GM12891 (cell line): ENCODE measurements around the gene LIAS.

Source experiments
- PAX5 ChIP-seq: IDR thresholded peaks from 2 replicates; pipeline ENCODE4 v1.6.1; 2011; ENCODE audit warnings: low read length, moderate library complexity, mild to moderate bottlenecking; ENCODE audit not compliant: insufficient read depth, severe bottlenecking
- POLR2A ChIP-seq: IDR thresholded peaks from 2 replicates; pipeline ENCODE4 v1.6.1; 2011; ENCODE audit warnings: low read depth, low read length, control low read depth
- POLR2AphosphoS5 ChIP-seq: IDR thresholded peaks from 2 replicates; pipeline ENCODE4 v1.6.1; 2011; ENCODE audit warnings: low read depth, low read length, control low read depth
- POU2F2 ChIP-seq: IDR thresholded peaks from 2 replicates; pipeline ENCODE4 v1.6.1; 2011; ENCODE audit warnings: low read depth, mild to moderate bottlenecking, control low read depth, low read length, moderate library complexity
- SPI1 ChIP-seq: IDR thresholded peaks from 2 replicates; pipeline ENCODE4 v1.6.1; 2011; ENCODE audit warnings: low read depth, low read length, control low read depth
- TAF1 ChIP-seq: IDR thresholded peaks from 2 replicates; pipeline ENCODE4 v1.6.1; 2011; ENCODE audit warnings: low read depth, low read length, control low read depth

DNA sequence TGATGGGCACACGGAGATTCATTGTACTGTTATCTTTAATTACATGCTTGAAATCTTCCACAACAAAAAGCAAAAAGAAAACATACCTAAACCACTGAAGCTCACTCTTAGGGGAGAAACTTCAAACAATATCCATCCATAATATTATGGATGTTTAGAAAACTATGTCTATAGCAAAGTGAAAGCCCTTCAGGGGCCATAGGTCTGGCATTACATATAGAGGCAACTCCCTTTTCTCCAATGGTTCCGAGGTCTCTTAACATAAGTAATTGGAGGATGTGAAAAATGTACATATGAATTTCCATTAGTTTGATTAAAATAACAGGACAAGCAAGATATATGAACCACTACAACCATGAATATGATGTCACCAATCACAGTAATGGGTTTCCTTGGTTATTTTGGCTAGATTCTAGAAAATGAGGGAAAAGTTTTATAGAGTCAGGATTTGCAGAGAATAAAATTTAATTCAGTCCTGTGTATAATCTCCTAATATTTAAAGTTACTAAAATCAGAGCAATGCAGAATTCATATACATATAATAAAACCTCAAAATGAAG, 57.6 kb downstream of the LIAS start:
- TF ChIP-seq POLR2A (no peak), TAF1 (no peak), POLR2AphosphoS5 (no peak), SPI1 (no peak), PAX5 (no peak), POU2F2 (no peak)
